ENCODE results near the gene CAMK2D. TPM values are rescaled to one million over a fixed set of nuclear protein-coding genes. Genes with fewer than 3 reads are reported as not detected.

CAMK2D gene
- total RNA-seq, 1 experiment from 2014 or later: 7.1 TPM

DNA sequence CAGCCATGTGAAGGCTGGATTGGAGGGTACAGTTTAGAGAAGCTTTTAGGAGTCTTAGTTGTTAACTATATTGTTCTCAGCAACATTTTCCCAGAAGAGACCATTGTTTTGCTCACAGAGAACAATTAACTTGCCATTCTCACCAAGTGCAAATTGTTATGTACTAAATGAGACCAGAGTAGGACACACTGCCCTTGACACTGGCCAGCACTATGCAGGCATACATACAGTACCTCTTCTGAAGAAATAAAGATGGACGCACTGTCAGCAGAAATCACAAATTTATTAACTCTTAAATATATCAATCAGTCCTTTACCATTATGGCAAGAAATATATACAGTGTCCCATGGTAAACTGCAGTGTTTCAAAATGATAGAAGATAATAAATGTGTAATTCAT lies 309.4 kb downstream of the CAMK2D start:
- TF ChIP-seq EZH2 (IDR thresholded peaks at IDR 0.05; ENCODE audit: low read depth): no peak
- TF ChIP-seq, protein P1, sequence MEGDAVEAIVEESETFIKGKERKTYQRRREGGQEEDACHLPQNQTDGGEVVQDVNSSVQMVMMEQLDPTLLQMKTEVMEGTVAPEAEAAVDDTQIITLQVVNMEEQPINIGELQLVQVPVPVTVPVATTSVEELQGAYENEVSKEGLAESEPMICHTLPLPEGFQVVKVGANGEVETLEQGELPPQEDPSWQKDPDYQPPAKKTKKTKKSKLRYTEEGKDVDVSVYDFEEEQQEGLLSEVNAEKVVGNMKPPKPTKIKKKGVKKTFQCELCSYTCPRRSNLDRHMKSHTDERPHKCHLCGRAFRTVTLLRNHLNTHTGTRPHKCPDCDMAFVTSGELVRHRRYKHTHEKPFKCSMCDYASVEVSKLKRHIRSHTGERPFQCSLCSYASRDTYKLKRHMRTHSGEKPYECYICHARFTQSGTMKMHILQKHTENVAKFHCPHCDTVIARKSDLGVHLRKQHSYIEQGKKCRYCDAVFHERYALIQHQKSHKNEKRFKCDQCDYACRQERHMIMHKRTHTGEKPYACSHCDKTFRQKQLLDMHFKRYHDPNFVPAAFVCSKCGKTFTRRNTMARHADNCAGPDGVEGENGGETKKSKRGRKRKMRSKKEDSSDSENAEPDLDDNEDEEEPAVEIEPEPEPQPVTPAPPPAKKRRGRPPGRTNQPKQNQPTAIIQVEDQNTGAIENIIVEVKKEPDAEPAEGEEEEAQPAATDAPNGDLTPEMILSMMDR (conservative IDR thresholded peaks at IDR 0.05): no peak
- H3K27me3 ChIP-seq (ENCODE audit: insufficient read depth, low read depth): no peaks in the 10 kb centered on the region
- H3K27ac ChIP-seq: no peak overlapping the region
- no peaks in the 10 kb centered on the region for H3K4me1 ChIP-seq (replicated peaks; ENCODE audit: insufficient read depth)
- intact Hi-C loops (cut with micrococcal nuclease; ENCODE audit: unreplicated experiment): no loop called here
- ChIA-PET CTCF (interaction anchor here (0.7 kb wide), 1 partner anchor 1131 kb away, joined by 7 read pairs; no protein-coding TSS in a partner anchor), POLR2A (ENCODE audit: unreplicated experiment) (no interaction called here)
- no peaks in the 10 kb centered on the region for H3K36me3 ChIP-seq (ENCODE audit: low read depth)
- no peaks in the 10 kb centered on the region for H3K79me2 ChIP-seq (ENCODE audit: low read depth)
- H4K20me1 ChIP-seq (ENCODE audit: insufficient read depth): no peaks in the 10 kb centered on the region
- DNase-seq: no peak
- no peaks in the 10 kb centered on the region for H3K9me3 ChIP-seq (ENCODE audit: insufficient read depth, low read depth)
- no peaks in the 10 kb centered on the region for H3F3A ChIP-seq (ENCODE audit: insufficient read depth, low read depth)
- H3K4me3 ChIP-seq: no peak overlapping the region
- BruUV-seq (replicated peaks): no TSS peak
- no peak overlapping the region for H3K4me2 ChIP-seq
- no peak overlapping the region for H2AFZ ChIP-seq
- no peaks in the 10 kb centered on the region for H3K9me2 ChIP-seq (ENCODE audit: insufficient read depth)

DNA sequence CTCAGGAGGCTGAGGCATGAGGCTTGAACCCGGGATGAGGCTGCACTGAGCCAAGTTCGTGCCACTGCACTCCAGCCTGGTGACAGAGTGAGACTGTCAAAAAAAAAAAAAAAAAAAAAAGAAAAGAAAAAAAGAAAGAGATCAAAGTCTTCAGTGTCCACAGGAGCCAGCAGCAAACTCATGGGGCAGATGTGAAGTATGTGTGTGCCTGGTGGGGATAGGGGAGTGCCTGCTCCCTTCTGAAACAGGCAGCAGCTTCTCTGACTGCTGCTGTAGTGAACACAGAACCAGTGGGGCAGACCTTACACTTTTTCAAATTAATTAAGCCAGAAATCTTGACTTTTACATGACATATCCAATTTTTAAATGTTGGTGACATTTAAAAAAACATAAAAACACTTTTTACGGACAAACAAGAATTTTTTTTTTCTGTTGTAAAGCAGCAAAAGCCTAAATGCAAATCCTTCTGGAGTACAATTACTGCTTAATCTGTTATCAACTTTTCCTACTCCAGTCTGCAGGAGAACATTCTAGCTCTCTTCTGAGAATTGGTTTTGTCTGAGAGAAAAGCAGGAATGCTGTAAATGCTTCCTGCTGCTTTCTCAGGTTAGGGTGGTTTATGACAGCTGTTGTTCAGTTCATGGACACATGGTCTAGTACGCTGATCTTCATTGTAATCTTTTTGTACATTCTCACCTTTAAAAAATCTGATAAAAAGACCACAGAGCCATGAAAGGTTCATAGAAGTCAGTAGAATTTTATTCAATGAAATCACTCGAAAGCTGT lies 311.1 kb downstream of the CAMK2D start:
- CTCF ChIA-PET: no interaction called here
- POLR2A ChIA-PET (ENCODE audit: unreplicated experiment): interaction anchor here (0.7 kb wide), 1 partner anchor 18 kb away, joined by 3 read pairs; no protein-coding TSS in a partner anchor
- no peaks in the 10 kb centered on the region for H3K79me2 ChIP-seq (ENCODE audit: low read depth)

DNA sequence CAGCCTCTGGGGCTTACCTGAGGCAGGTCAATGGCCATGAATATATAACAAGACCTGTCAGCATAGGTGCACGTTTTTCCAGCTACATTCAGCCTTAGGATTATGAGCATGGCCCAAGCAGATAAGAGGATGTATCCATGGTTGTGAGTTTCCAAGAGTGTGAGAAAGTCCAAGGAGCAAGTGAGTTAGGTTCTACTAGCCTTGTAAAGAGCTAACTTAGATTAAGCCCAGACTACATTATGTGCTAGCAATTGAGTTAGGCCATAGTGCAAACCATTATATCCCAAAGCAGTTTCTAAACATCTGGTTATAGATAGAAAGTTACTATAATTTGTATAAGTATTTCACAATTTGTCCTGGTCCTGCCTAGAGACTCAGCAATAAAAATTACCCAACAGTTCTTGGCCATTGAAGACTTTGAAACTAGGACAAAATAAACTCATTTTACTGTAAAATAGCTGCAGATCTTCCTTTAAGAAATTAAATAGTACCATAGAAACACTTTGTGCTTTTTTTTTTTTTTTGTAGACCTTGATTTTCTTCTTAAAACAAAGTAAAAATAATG lies 312.0 kb downstream of the CAMK2D start:
- Histone ChIP-seq H3K4me2 (no peak overlapping the region), H3K4me3 (no peak overlapping the region), H3K4me1 (replicated peaks; ENCODE audit: insufficient read depth) (peaks cover 6% of the 10 kb centered on the region; the same call in 1 of the 2 replicates), H4K20me1 (ENCODE audit: insufficient read depth) (no peaks in the 10 kb centered on the region), H2AFZ (no peak overlapping the region), H3K36me3 (ENCODE audit: low read depth) (no peaks in the 10 kb centered on the region), H3K79me2 (ENCODE audit: low read depth) (no peaks in the 10 kb centered on the region), H3F3A (ENCODE audit: insufficient read depth, low read depth) (no peaks in the 10 kb centered on the region), H3K27ac (no peak overlapping the region), H3K9me3 (ENCODE audit: insufficient read depth, low read depth) (no peaks in the 10 kb centered on the region), H3K27me3 (ENCODE audit: insufficient read depth, low read depth) (no peaks in the 10 kb centered on the region), H3K9me2 (ENCODE audit: insufficient read depth) (no peaks in the 10 kb centered on the region)
- ChIA-PET POLR2A (ENCODE audit: unreplicated experiment) (no interaction called here), CTCF (no interaction called here)
- TF ChIP-seq, protein P1 (conservative IDR thresholded peaks at IDR 0.05): no peak
- TF ChIP-seq EZH2 (IDR thresholded peaks at IDR 0.05; ENCODE audit: low read depth): no peak
- no TSS peak for BruUV-seq (replicated peaks)
- intact Hi-C loops (cut with micrococcal nuclease; ENCODE audit: unreplicated experiment): no loop called here
- DNase-seq: no peak

More for the DNA sequence above, 311.1 kb downstream of the CAMK2D start:
- DNase-seq: no peak
- no TSS peak for BruUV-seq (replicated peaks)
- no peaks in the 10 kb centered on the region for H3K9me2 ChIP-seq (ENCODE audit: insufficient read depth)
- no peak overlapping the region for H3K4me2 ChIP-seq
- H3K4me3 ChIP-seq: no peak overlapping the region
- intact Hi-C loops (cut with micrococcal nuclease; ENCODE audit: unreplicated experiment): no loop called here
- peaks cover 3% of the 10 kb centered on the region; the same call in 1 of the 2 replicates for H3K4me1 ChIP-seq (replicated peaks; ENCODE audit: insufficient read depth)
- H3F3A ChIP-seq (ENCODE audit: insufficient read depth, low read depth): no peaks in the 10 kb centered on the region
- no peak overlapping the region for H2AFZ ChIP-seq
- H3K27me3 ChIP-seq (ENCODE audit: insufficient read depth, low read depth): no peaks in the 10 kb centered on the region
- no peak for TF ChIP-seq EZH2 (IDR thresholded peaks at IDR 0.05; ENCODE audit: low read depth)
- TF ChIP-seq, protein P1 (conservative IDR thresholded peaks at IDR 0.05): no peak
- no peak overlapping the region for H3K27ac ChIP-seq
- H4K20me1 ChIP-seq (ENCODE audit: insufficient read depth): no peaks in the 10 kb centered on the region
- no peaks in the 10 kb centered on the region for H3K9me3 ChIP-seq (ENCODE audit: insufficient read depth, low read depth)
- no peaks in the 10 kb centered on the region for H3K36me3 ChIP-seq (ENCODE audit: low read depth)

All from PC-9 (cell line).